Sigmoid colon (tissue), 4 donors: Measurements from ENCODE around the gene FAM83E.

Experiments
- EP300 ChIP-seq, 4 donors: sonication (generic); formaldehyde crosslinking; IDR thresholded peaks; one replicate each; pipeline ENCODE4 v1.6.1; 2017; ENCODE audit warnings: antibody characterized with exemption in 4 of 4
- TF ChIP-seq, protein P1 (sequence below), 4 experiments: fragments of 450-650 bp in 3 of 4; fragments of 200-600 bp in 1 of 4; IDR thresholded peaks; one replicate each; pipeline ENCODE4 v1.5.1; 2016 to 2019; ENCODE audit warnings: antibody characterized with exemption in 4 of 4, mild to moderate bottlenecking in 3 of 4, moderate library complexity in 2 of 4

DNA sequence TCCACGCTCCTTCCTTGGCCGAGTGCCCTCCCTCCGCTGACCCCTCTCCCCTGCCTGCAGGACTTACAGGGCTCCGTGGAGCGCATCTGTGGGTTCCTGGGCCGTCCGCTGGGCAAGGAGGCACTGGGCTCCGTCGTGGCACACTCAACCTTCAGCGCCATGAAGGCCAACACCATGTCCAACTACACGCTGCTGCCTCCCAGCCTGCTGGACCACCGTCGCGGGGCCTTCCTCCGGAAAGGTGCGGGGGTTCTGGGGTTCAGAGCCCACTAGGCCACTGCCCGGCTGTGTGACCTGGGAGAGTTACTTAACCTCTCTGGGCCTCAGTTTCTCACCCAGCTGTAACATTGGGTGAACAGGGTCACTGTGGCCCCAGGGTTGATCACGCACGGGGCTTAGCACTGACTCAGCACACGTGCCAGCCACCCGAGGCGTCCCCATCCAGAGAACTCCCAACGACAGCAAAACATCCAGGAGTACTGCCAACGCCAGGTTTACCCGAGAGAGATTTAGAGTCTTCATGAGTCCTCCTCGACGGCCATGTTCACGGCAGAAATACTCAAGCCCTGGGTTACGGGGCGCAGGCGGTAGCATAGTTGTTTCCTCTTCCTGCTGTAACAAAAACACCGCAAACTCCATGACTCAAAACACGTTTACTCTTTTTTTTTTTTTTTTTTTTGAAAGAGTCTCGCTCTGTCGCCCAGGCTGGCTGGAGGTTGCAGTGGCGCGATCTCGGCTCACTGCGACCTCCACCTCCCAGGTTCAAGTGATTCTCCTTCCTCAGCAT, 18.0 kb downstream of the FAM83E start:
- TF ChIP-seq, protein P1, sequence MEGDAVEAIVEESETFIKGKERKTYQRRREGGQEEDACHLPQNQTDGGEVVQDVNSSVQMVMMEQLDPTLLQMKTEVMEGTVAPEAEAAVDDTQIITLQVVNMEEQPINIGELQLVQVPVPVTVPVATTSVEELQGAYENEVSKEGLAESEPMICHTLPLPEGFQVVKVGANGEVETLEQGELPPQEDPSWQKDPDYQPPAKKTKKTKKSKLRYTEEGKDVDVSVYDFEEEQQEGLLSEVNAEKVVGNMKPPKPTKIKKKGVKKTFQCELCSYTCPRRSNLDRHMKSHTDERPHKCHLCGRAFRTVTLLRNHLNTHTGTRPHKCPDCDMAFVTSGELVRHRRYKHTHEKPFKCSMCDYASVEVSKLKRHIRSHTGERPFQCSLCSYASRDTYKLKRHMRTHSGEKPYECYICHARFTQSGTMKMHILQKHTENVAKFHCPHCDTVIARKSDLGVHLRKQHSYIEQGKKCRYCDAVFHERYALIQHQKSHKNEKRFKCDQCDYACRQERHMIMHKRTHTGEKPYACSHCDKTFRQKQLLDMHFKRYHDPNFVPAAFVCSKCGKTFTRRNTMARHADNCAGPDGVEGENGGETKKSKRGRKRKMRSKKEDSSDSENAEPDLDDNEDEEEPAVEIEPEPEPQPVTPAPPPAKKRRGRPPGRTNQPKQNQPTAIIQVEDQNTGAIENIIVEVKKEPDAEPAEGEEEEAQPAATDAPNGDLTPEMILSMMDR (IDR thresholded peaks at IDR 0.05), result no peak
- TF ChIP-seq EP300 (IDR thresholded peaks at IDR 0.05), result no peak
